Measurements from ENCODE around the gene HIRA.
"Not testable (repeated sequence)": the region's sequence is repeated elsewhere in the genome, so short reads cannot be mapped to it uniquely, and the experiment has no call there.

Gene HIRA

GRCh38 chr22:19353363-19354131 lies 78.0 kb downstream of the HIRA start:
- no peak for DNase-seq

GRCh38 chr22:19352766-19353165 lies 78.8 kb downstream of the HIRA start:
- DNase-seq: no peak

- DNase-seq: no peak
Measured at GRCh38 chr22:19352217-19352616, 79.3 kb downstream of the HIRA start.

- DNase-seq: no peak
Measured at GRCh38 chr22:19351604-19352003, 79.9 kb downstream of the HIRA start.

- no peak for DNase-seq
Measured at GRCh38 chr22:19350947-19351346, 80.6 kb downstream of the HIRA start.

- DNase-seq: no peak
Measured at GRCh38 chr22:19350476-19350859, 81.1 kb downstream of the HIRA start.

GRCh38 chr22:19349778-19350475 lies 81.6 kb downstream of the HIRA start:
- DNase-seq: no peak

GRCh38 chr22:19346677-19347265 lies 84.8 kb downstream of the HIRA start:
- DNase-seq: no peak

- DNase-seq: no peak
Measured at GRCh38 chr22:19344420-19344819, 87.1 kb downstream of the HIRA start.

GRCh38 chr22:19343470-19343869 lies 88.1 kb downstream of the HIRA start:
- DNase-seq: no peak

GRCh38 chr22:19341500-19341899 lies 90.0 kb downstream of the HIRA start:
- no peak for DNase-seq

GRCh38 chr22:19337137-19337536 lies 94.4 kb downstream of the HIRA start:
- no peak for DNase-seq

GRCh38 chr22:19336133-19337075 lies 95.1 kb downstream of the HIRA start:
- no peak for DNase-seq

- DNase-seq: no peak
Measured at GRCh38 chr22:19331975-19332374, 99.6 kb downstream of the HIRA start.

- DNase-seq: no peak
Measured at GRCh38 chr22:19331474-19331873, 100.1 kb downstream of the HIRA start.

- no peak for DNase-seq
Measured at GRCh38 chr22:19330865-19331418, 100.6 kb downstream of the HIRA start.

GRCh38 chr22:19330205-19330604 lies 101.3 kb downstream of the HIRA start:
- DNase-seq: not testable (repeated sequence)

- no peak for DNase-seq
Measured at GRCh38 chr22:19329454-19329853, 102.1 kb downstream of the HIRA start.

GRCh38 chr22:19325296-19325948 lies 106.1 kb downstream of the HIRA start:
- DNase-seq: no peak

GRCh38 chr22:19323420-19323819 lies 108.1 kb downstream of the HIRA start:
- not testable (repeated sequence) for DNase-seq

- no peak for DNase-seq
Measured at GRCh38 chr22:19321757-19322156, 109.8 kb downstream of the HIRA start.

GRCh38 chr22:19320136-19320535 lies 111.4 kb downstream of the HIRA start:
- DNase-seq: not testable (repeated sequence)

Data from right hindlimb (tissue), 1 donor.